ENCODE results near the gene ABI1.

Gene ABI1

GRCh38 chr10:26835025-26835424, 25.7 kb downstream of the ABI1 start:
- H3K4me3 ChIP-seq (ENCODE audit: low read depth, low read length) = no peak overlapping the region
- TF ChIP-seq CTCF (IDR thresholded peaks at IDR 0.05; ENCODE audit: low read depth, low read length) = no peak
- in situ Hi-C loops (cut with HindIII; ENCODE audit: low sequenced_read_pairs) = no loop called here
- DNase-seq (ENCODE audit: low read depth, low spot score) = no peak

GRCh38 chr10:26832960-26833359, 27.8 kb downstream of the ABI1 start:
- no peak for TF ChIP-seq CTCF (IDR thresholded peaks at IDR 0.05; ENCODE audit: low read depth, low read length)
- H3K4me3 ChIP-seq (ENCODE audit: low read depth, low read length) = no peak overlapping the region
- in situ Hi-C loops (cut with HindIII; ENCODE audit: low sequenced_read_pairs) = no loop called here
- no peak for DNase-seq (ENCODE audit: low read depth, low spot score)

GRCh38 chr10:26831936-26832335, 28.8 kb downstream of the ABI1 start:
- in situ Hi-C loops (cut with HindIII; ENCODE audit: low sequenced_read_pairs) = no loop called here
- no peak overlapping the region for H3K4me3 ChIP-seq (ENCODE audit: low read depth, low read length)
- no peak for DNase-seq (ENCODE audit: low read depth, low spot score)
- no peak for TF ChIP-seq CTCF (IDR thresholded peaks at IDR 0.05; ENCODE audit: low read depth, low read length)

GRCh38 chr10:26829810-26830515, 30.8 kb downstream of the ABI1 start:
- no peak for TF ChIP-seq CTCF (IDR thresholded peaks at IDR 0.05; ENCODE audit: low read depth, low read length)
- in situ Hi-C loops (cut with HindIII; ENCODE audit: low sequenced_read_pairs) = no loop called here
- no peak overlapping the region for H3K4me3 ChIP-seq (ENCODE audit: low read depth, low read length)
- DNase-seq (ENCODE audit: low read depth, low spot score) = no peak

GRCh38 chr10:26824015-26824690, 36.6 kb downstream of the ABI1 start:
- in situ Hi-C loops (cut with HindIII; ENCODE audit: low sequenced_read_pairs) = no loop called here
- no peak for DNase-seq (ENCODE audit: low read depth, low spot score)
- no peak overlapping the region for H3K4me3 ChIP-seq (ENCODE audit: low read depth, low read length)
- TF ChIP-seq CTCF (IDR thresholded peaks at IDR 0.05; ENCODE audit: low read depth, low read length) = no peak

- in situ Hi-C loops (cut with HindIII; ENCODE audit: low sequenced_read_pairs) = no loop called here
- DNase-seq (ENCODE audit: low read depth, low spot score) = peak; percentile 56
- no peak for TF ChIP-seq CTCF (IDR thresholded peaks at IDR 0.05; ENCODE audit: low read depth, low read length)
- H3K4me3 ChIP-seq (ENCODE audit: low read depth, low read length) = no peak overlapping the region
Observed at GRCh38 chr10:26821699-26822570, 38.8 kb downstream of the ABI1 start.

Measured in astrocyte of the spinal cord (primary cell).